HepG2 (cell line): Measurements from ENCODE around the gene TDRD6. TPM values are rescaled to one million over a fixed set of nuclear protein-coding genes. Genes with fewer than 3 reads are reported as not detected.

Source experiments
- ATAC-seq: fragments of 200-7000 bp; cut with Tn5 transposase; 3 replicates; pipeline ENCODE4 v1.9.1; 2020; ENCODE audit warnings: mild to moderate bottlenecking, moderate library complexity
- BruUV-seq: library from RNA; stranded (reverse); fragments of 400-500 nt; replicated peaks from 2 replicates; lab custom pipeline; 2021; lab: Mats Ljungman, UMichigan
- CTCF ChIA-PET: fragments of 300-600 bp; formaldehyde crosslinking; extraction: SDS; loops from one replicate; lab custom pipeline; 2021; ENCODE audit warnings: low total read pairs, inconsistent platforms, low intra/inter-chr PET ratio; lab: Yijun Ruan, JAX
- POLR2A ChIA-PET: fragments of 350-600 bp; sonication (Branson Sonifier 250); formaldehyde crosslinking; loops from one replicate; lab custom pipeline; 2020; ENCODE audit warnings: antibody characterized with exemption, inconsistent platforms; lab: Yijun Ruan, JAX
- DNase-seq: peaks from one replicate; pipeline ENCODE4 v3.0.0-alpha.2; 2015; ENCODE audit warnings: low spot score
- FAIRE-seq: peaks from 3 replicates; lab custom pipeline; 2011; peaks lifted over from hg19 to GRCh38; lab: Jason Lieb, UNC
- H2AFZ ChIP-seq: one replicate; pipeline ENCODE4 v1.6.1; 2011; ENCODE audit warnings: low read length, inconsistent platforms
- H3K27ac ChIP-seq: fragments of 300-600 bp; 3 replicates; pipeline ENCODE4 v1.8.0; 2011; ENCODE audit warnings: mixed run types, mild to moderate bottlenecking, mixed read lengths, low read length, inconsistent platforms; ENCODE audit not compliant: insufficient read depth; ENCODE audit errors: extremely low read length
- H3K27me3 ChIP-seq, 2 experiments: fragments of 200-600 bp in 1 of 2; 2 replicates in 1 of 2; 3 replicates in 1 of 2; pipeline versions ENCODE4 v1.6.0 to v1.8.0; 2011; ENCODE audit warnings: low read length in 2 of 2, mild to moderate bottlenecking in 2 of 2, moderate library complexity in 2 of 2, inconsistent platforms in 1 of 2; ENCODE audit not compliant: insufficient read depth in 2 of 2, control insufficient read depth in 1 of 2
- H3K36me3 ChIP-seq, 2 experiments: fragments of 200-600 bp in 1 of 2; replicated peaks in 1 of 2; 2 replicates in 1 of 2; 3 replicates in 1 of 2; pipeline versions ENCODE4 v1.5.1 to v1.8.0; 2011; ENCODE audit warnings: low read length in 2 of 2, inconsistent platforms in 1 of 2; ENCODE audit not compliant: insufficient read depth in 2 of 2, control insufficient read depth in 1 of 2
- H3K4me1 ChIP-seq: 2 replicates; pipeline ENCODE4 v1.5.1; 2012; ENCODE audit warnings: low read length, inconsistent platforms; ENCODE audit not compliant: insufficient read depth
- H3K4me2 ChIP-seq: 2 replicates; pipeline ENCODE4 v1.6.0; 2011; ENCODE audit warnings: low read depth, low read length, inconsistent platforms
- H3K4me3 ChIP-seq, 3 experiments: fragments of 200-600 bp in 1 of 3; sonication (generic), shearing (Covaris generic) in 1 of 3; replicated peaks in 1 of 3; 2 replicates each; pipeline ENCODE4 v1.5.1; 2011 to 2016; ENCODE audit warnings: low read length in 3 of 3, inconsistent platforms in 2 of 3, low read depth in 2 of 3, mild to moderate bottlenecking in 2 of 3, control low read depth in 1 of 3, mixed read lengths in 1 of 3; ENCODE audit not compliant: insufficient read depth in 1 of 3
- H3K79me2 ChIP-seq: one replicate; pipeline ENCODE4 v1.6.1; 2011; ENCODE audit warnings: low read length, inconsistent platforms; ENCODE audit not compliant: insufficient read depth
- H3K9ac ChIP-seq: 2 replicates; pipeline ENCODE4 v1.6.0; 2011; ENCODE audit warnings: mild to moderate bottlenecking, low read depth, low read length, inconsistent platforms; ENCODE audit not compliant: insufficient read depth
- H3K9me3 ChIP-seq: 2 replicates; pipeline ENCODE4 v1.5.1; 2012; ENCODE audit warnings: mild to moderate bottlenecking, low read length
- H4K20me1 ChIP-seq: 2 replicates; pipeline ENCODE4 v1.6.0; 2011; ENCODE audit warnings: inconsistent platforms, mild to moderate bottlenecking, low read length, moderate library complexity; ENCODE audit not compliant: insufficient read depth
- TMF1 ChIP-seq: sonication (generic); formaldehyde crosslinking; IDR thresholded peaks from 2 replicates; pipeline ENCODE4 v1.8.1; 2022; ENCODE audit warnings: low read depth, missing genetic modification reagents
- ZFYVE20 ChIP-seq: sonication (generic); formaldehyde crosslinking; IDR thresholded peaks from 2 replicates; pipeline ENCODE4 v1.8.0; 2023; ENCODE audit warnings: low read depth, mild to moderate bottlenecking, moderate library complexity, missing genetic modification reagents, borderline replicate concordance
- ZNF547 ChIP-seq: sonication (generic); formaldehyde crosslinking; IDR thresholded peaks from 2 replicates; pipeline ENCODE4 v1.5.1; 2020; ENCODE audit warnings: mild to moderate bottlenecking, missing genetic modification reagents
- ZNF775 ChIP-seq: sonication (generic); formaldehyde crosslinking; IDR thresholded peaks from 2 replicates; pipeline ENCODE4 v1.4.0; 2020; ENCODE audit warnings: missing genetic modification reagents, mild to moderate bottlenecking, moderate library complexity, borderline replicate concordance
- WGBS: methylation state at CpG from one replicate; pipeline ENCODE4 v1.1.6; 2017; ENCODE audit warnings: low lambda C conversion rate; 5-methylcytosine and 5-hydroxymethylcytosine counted together
- in situ Hi-C: cut with HindIII; loops from 2 replicates; pipeline ENCODE4 v1.10.0; 2017; ENCODE audit warnings: low pct_unique_long_range_greater_than_20kb; ENCODE audit not compliant: extremely low pct_ligation_motif_present
- intact Hi-C: fragments of 100-400 bp; cut with micrococcal nuclease; formaldehyde crosslinking; loops from one replicate; pipeline ENCODE4 v1.10.0; 2022; ENCODE audit not compliant: unreplicated experiment
- polyA plus RNA-seq, 8 experiments: library from polyadenylated mRNA; depleted of rRNA in 3 of 8; stranded (reverse) in 7 of 8; unstranded in 1 of 8; fragments of >200 nt; fragmentation: Illumina TruSeq in 4 of 8; extraction: Trizol in 4 of 8; gene quantifications; 2 replicates each; pipeline versions ENCODE4 v1.2.1 to v1.2.3, GENCODE V29; 2011 to 2016; ENCODE audit warnings: low read depth in 4 of 8, missing spikeins in 1 of 8, mixed read lengths in 1 of 8; ENCODE audit not compliant: insufficient read depth in 1 of 8
- total RNA-seq, 5 experiments: library from RNA; depleted of rRNA; stranded (reverse); fragments of >200 nt; fragmentation: Illumina TruSeq; extraction: Trizol; gene quantifications; 2 replicates each; pipeline ENCODE4 v1.2.3, GENCODE V29; 2016; ENCODE audit warnings: low read depth in 1 of 5
- TF ChIP-seq, protein P1 (sequence below): sonication (generic); formaldehyde crosslinking; IDR thresholded peaks from 2 replicates; pipeline ENCODE4 v1.5.0; 2020; ENCODE audit warnings: mild to moderate bottlenecking, missing genetic modification reagents, borderline replicate concordance
- TF ChIP-seq, protein P2 (sequence below): sonication (generic); formaldehyde crosslinking; IDR thresholded peaks from 2 replicates; pipeline ENCODE4 v1.8.1; 2022; ENCODE audit warnings: mild to moderate bottlenecking, missing genetic modification reagents

Gene TDRD6
- total and polyA plus RNA-seq, 2 of the 13 experiments (the other 11 are each of a cell fraction or from before 2014, with no cell fraction given) = not detected

DNA sequence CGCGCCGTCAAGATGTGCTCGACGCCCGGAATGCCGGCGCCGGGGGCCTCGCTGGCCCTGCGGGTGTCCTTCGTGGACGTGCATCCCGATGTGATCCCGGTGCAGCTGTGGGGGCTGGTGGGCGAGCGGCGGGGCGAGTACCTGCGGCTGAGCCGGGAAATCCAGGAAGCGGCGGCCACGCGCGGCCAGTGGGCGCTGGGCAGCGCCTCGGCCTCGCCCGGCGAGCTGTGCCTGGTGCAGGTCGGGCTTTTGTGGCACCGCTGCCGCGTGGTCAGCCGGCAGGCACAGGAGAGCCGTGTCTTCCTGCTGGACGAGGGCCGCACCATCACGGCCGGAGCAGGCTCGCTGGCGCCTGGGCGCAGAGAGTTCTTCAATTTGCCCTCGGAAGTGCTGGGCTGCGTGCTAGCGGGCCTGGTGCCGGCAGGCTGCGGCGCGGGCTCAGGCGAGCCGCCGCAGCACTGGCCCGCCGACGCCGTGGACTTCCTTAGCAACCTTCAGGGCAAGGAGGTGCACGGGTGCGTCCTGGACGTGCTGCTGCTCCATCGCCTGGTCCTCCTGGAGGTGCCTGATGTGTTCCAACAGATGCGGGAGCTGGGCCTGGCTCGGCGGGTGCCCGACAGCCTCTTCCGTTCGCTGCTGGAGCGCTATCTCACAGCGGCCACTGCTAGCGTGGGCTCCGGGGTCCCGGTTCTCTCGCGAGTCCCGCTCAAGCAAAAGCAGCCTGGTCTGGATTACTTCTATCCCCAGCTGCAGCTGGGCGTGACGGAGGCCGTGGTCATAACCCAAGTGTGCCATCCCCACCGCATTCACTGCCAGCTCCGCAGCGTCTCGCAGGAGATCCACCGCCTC, 656 bp downstream of the TDRD6 start:
- H3K4me3 ChIP-seq = no peak overlapping the region
- no peak; the same call in 2 of the 3 replicates for ATAC-seq
- H3K36me3 ChIP-seq = no peaks in the 10 kb centered on the region
- POLR2A ChIA-PET = no interaction called here
- WGBS = 88% methylated on average over 60 of the region's 85 CpGs
- intact Hi-C loops (loop anchor here (10.0 kb wide), 1 partner anchor 96 kb away; no protein-coding TSS in a partner anchor), in situ Hi-C loops (no loop called here)
- H3K79me2 ChIP-seq = no peaks in the 10 kb centered on the region
- BruUV-seq = no TSS peak
- H3K4me2 ChIP-seq = no peak overlapping the region
- H3K4me1 ChIP-seq = no peaks in the 10 kb centered on the region
- CTCF ChIA-PET = no interaction called here
- no peaks in the 10 kb centered on the region for H3K27me3 ChIP-seq
- no peak for TF ChIP-seq ZNF547
- no peak for TF ChIP-seq ZFYVE20 (CRISPR knock-in tag)
- TF ChIP-seq TMF1 (CRISPR knock-in tag) = no peak
- TF ChIP-seq, protein P1, sequence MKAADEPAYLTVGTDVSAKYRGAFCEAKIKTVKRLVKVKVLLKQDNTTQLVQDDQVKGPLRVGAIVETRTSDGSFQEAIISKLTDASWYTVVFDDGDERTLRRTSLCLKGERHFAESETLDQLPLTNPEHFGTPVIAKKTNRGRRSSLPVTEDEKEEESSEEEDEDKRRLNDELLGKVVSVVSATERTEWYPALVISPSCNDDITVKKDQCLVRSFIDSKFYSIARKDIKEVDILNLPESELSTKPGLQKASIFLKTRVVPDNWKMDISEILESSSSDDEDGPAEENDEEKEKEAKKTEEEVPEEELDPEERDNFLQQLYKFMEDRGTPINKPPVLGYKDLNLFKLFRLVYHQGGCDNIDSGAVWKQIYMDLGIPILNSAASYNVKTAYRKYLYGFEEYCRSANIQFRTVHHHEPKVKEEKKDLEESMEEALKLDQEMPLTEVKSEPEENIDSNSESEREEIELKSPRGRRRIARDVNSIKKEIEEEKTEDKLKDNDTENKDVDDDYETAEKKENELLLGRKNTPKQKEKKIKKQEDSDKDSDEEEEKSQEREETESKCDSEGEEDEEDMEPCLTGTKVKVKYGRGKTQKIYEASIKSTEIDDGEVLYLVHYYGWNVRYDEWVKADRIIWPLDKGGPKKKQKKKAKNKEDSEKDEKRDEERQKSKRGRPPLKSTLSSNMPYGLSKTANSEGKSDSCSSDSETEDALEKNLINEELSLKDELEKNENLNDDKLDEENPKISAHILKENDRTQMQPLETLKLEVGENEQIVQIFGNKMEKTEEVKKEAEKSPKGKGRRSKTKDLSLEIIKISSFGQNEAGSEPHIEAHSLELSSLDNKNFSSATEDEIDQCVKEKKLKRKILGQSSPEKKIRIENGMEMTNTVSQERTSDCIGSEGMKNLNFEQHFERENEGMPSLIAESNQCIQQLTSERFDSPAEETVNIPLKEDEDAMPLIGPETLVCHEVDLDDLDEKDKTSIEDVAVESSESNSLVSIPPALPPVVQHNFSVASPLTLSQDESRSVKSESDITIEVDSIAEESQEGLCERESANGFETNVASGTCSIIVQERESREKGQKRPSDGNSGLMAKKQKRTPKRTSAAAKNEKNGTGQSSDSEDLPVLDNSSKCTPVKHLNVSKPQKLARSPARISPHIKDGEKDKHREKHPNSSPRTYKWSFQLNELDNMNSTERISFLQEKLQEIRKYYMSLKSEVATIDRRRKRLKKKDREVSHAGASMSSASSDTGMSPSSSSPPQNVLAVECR = no peak
- TF ChIP-seq, protein P2, sequence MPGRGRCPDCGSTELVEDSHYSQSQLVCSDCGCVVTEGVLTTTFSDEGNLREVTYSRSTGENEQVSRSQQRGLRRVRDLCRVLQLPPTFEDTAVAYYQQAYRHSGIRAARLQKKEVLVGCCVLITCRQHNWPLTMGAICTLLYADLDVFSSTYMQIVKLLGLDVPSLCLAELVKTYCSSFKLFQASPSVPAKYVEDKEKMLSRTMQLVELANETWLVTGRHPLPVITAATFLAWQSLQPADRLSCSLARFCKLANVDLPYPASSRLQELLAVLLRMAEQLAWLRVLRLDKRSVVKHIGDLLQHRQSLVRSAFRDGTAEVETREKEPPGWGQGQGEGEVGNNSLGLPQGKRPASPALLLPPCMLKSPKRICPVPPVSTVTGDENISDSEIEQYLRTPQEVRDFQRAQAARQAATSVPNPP (CRISPR knock-in tag) = no peak
- TF ChIP-seq ZNF775 (CRISPR knock-in tag) = no peak
- H3K27ac ChIP-seq = no peak overlapping the region
- H2AFZ ChIP-seq = no peak overlapping the region
- H3K9me3 ChIP-seq = no peaks in the 10 kb centered on the region
- H3K9ac ChIP-seq = no peak overlapping the region
- no peaks in the 10 kb centered on the region for H4K20me1 ChIP-seq
- FAIRE-seq = no peak
- DNase-seq = no peak
